HFF-Myc (cell line): ENCODE data around the gene C1QA.

ENCODE experiments used
- DNase-seq: peaks from one replicate; pipeline ENCODE4 v3.0.0-alpha.2; 2011; ENCODE audit warnings: low read depth; ENCODE audit errors: extremely low read depth
- H3K4me3 ChIP-seq: replicated peaks from 2 replicates; pipeline ENCODE4 v1.5.1; 2011; ENCODE audit warnings: low read depth, mild to moderate bottlenecking, control low read depth, low read length
- TF ChIP-seq, protein P1 (sequence below): IDR thresholded peaks from 2 replicates; pipeline ENCODE4 v1.5.1; 2012; ENCODE audit warnings: mild to moderate bottlenecking, low read depth, low read length, control low read depth; ENCODE audit errors: missing control alignments

Gene C1QA

GRCh38 chr1:22650089-22650693 is 13.8 kb downstream of the C1QA start:
- DNase-seq = no peak
- TF ChIP-seq, protein P1, sequence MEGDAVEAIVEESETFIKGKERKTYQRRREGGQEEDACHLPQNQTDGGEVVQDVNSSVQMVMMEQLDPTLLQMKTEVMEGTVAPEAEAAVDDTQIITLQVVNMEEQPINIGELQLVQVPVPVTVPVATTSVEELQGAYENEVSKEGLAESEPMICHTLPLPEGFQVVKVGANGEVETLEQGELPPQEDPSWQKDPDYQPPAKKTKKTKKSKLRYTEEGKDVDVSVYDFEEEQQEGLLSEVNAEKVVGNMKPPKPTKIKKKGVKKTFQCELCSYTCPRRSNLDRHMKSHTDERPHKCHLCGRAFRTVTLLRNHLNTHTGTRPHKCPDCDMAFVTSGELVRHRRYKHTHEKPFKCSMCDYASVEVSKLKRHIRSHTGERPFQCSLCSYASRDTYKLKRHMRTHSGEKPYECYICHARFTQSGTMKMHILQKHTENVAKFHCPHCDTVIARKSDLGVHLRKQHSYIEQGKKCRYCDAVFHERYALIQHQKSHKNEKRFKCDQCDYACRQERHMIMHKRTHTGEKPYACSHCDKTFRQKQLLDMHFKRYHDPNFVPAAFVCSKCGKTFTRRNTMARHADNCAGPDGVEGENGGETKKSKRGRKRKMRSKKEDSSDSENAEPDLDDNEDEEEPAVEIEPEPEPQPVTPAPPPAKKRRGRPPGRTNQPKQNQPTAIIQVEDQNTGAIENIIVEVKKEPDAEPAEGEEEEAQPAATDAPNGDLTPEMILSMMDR = no peak
- no peak overlapping the region for H3K4me3 ChIP-seq

DNA sequence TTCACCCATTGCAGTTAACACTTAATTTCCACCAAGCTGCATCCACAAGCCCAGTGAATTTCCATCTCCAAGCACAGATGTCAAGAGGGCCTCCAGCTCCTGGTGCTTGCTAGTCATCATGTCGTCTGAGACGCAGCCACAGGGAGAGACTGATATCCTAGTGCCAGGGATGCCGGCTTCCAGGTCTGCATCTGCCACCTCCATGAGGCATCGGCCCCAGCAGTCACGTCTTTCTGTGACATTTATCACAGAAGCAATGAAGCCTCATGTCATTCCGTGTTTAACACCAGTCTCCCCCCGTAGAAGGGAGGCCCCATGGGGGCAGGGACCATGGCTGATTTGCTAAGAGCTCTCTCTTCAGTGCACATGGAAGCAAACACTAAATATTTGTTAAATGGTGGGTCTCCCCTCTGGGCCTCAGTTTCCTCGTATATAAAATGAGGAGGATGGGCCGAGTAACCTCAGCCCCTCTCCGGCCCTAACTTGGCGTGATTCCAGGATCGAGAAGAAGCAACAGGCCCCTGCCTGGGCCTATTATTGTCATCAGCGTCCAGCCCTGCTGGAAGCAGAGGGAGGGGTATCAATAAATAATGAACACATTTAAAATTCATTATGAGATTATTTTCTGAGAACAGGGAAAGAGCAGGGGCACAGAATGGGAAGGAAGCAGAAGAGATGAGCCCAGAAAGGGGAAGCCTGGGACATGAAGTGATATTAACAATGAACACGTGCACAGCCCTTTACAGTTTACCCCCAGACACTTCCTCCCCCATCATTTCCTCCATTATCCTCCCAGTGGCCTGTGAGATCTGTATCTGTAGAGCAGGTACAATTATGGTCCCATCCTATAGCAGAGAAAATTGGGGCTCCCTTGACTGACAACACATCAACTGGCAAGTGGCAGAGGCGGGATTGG is 15.8 kb downstream of the C1QA start:
- TF ChIP-seq, protein P1 = no peak
- DNase-seq = no peak

GRCh38 chr1:22652881-22653316 is 16.5 kb downstream of the C1QA start, which contains the start of gene C1QB:
TSS of gene C1QB (plus strand) at chr1:22653236. CDS start at chr1:22659463, 6,227 bp downstream.
- TF ChIP-seq, protein P1 = no peak
- no peak for DNase-seq
- H3K4me3 ChIP-seq = no peak within 1 kb of the TSS

More for the DNA sequence above, 15.8 kb downstream of the C1QA start:
- no peak overlapping the region for H3K4me3 ChIP-seq

DNA sequence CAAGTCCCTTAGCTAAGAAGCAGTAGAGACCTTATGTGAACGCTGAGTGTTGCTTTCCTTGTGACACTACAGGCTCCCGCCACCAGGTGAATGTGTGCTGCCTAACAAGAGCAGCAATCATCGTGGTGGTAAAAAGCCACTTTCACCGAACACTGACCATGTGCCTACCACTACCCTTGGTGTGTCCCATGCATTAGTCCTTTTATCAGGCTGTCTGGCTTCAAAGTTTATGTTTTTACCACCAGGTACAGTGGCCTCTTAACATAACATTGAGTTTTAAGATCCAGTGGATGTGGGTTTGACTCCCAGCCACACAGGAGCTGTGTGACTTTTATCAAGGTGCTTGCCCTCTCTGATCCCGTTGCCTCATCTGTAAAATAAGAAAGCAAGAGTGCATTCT is 18.3 kb downstream of the C1QA start:
- no peak for DNase-seq
- TF ChIP-seq, protein P1 = peak; percentile 7

GRCh38 chr1:22658385-22659163 is 22.1 kb downstream of the C1QA start:
- TF ChIP-seq, protein P1 = no peak

More for the DNA sequence above, 18.3 kb downstream of the C1QA start:
- H3K4me3 ChIP-seq = no peak overlapping the region

GRCh38 chr1:22660716-22661241 is 24.4 kb downstream of the C1QA start:
- TF ChIP-seq, protein P1 = no peak
- DNase-seq = no peak

More at GRCh38 chr1:22658385-22659163, 22.1 kb downstream of the C1QA start:
- DNase-seq = no peak
- H3K4me3 ChIP-seq = no peak overlapping the region

More at GRCh38 chr1:22660716-22661241, 24.4 kb downstream of the C1QA start:
- H3K4me3 ChIP-seq = no peak overlapping the region
